Fibroblast of lung (primary cell): ENCODE measurements around the gene SHROOM4.

Experiments
- EZH2 ChIP-seq: IDR thresholded peaks from 2 replicates; pipeline ENCODE4 v1.5.1; 2012; ENCODE audit warnings: low read length, control low read depth, mild to moderate bottlenecking; ENCODE audit errors: missing control alignments
- TF ChIP-seq, protein P1 (sequence below), 2 donors: IDR thresholded peaks in 1 of 2; conservative IDR thresholded peaks in 1 of 2; 1 replicate in 1 of 2; 2 replicates in 1 of 2; pipeline ENCODE4 v1.5.1; 2011 to 2012; ENCODE audit warnings: low read length in 2 of 2, control low read depth in 1 of 2, inconsistent platforms in 1 of 2, low read depth in 1 of 2, mild to moderate bottlenecking in 1 of 2

DNA sequence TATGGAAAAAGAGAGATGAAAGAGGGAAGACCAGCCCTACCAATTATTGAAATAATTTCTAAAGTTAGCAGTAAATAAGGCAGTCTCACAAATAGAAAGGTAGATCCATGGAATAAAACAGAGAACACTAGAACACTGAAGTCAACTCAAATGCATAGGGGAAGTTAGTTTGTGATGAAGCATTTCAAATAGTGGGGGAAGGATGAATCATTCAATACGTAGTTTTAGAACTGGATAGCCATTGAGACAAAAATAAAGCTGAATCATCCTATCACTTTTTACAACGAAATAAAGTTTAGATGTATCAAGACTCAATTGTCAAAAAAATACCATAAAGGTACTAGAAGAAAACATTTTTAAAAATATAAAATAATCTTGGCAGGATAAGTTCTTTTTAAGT lies 200.1 kb downstream of the SHROOM4 start:
- TF ChIP-seq, protein P1, sequence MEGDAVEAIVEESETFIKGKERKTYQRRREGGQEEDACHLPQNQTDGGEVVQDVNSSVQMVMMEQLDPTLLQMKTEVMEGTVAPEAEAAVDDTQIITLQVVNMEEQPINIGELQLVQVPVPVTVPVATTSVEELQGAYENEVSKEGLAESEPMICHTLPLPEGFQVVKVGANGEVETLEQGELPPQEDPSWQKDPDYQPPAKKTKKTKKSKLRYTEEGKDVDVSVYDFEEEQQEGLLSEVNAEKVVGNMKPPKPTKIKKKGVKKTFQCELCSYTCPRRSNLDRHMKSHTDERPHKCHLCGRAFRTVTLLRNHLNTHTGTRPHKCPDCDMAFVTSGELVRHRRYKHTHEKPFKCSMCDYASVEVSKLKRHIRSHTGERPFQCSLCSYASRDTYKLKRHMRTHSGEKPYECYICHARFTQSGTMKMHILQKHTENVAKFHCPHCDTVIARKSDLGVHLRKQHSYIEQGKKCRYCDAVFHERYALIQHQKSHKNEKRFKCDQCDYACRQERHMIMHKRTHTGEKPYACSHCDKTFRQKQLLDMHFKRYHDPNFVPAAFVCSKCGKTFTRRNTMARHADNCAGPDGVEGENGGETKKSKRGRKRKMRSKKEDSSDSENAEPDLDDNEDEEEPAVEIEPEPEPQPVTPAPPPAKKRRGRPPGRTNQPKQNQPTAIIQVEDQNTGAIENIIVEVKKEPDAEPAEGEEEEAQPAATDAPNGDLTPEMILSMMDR (conservative IDR thresholded peaks at IDR 0.05 in 1 of 2, IDR thresholded peaks at IDR 0.05 in 1 of 2; ENCODE audit: low read depth in 1 of 2, low read length in 2 of 2), result no peak
- TF ChIP-seq EZH2, result no peak
